ENCODE data around the gene TFDP1.

- TF ChIP-seq, protein P1, sequence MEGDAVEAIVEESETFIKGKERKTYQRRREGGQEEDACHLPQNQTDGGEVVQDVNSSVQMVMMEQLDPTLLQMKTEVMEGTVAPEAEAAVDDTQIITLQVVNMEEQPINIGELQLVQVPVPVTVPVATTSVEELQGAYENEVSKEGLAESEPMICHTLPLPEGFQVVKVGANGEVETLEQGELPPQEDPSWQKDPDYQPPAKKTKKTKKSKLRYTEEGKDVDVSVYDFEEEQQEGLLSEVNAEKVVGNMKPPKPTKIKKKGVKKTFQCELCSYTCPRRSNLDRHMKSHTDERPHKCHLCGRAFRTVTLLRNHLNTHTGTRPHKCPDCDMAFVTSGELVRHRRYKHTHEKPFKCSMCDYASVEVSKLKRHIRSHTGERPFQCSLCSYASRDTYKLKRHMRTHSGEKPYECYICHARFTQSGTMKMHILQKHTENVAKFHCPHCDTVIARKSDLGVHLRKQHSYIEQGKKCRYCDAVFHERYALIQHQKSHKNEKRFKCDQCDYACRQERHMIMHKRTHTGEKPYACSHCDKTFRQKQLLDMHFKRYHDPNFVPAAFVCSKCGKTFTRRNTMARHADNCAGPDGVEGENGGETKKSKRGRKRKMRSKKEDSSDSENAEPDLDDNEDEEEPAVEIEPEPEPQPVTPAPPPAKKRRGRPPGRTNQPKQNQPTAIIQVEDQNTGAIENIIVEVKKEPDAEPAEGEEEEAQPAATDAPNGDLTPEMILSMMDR (IDR thresholded peaks at IDR 0.05) = no peak
- TF ChIP-seq POLR2A (IDR thresholded peaks at IDR 0.05) = no peak
These were observed 24.5 kb downstream of the TFDP1 start for GRCh38 chr13:113608967-113609533.

Data from right lobe of liver (tissue), 4 donors.